Endodermal cell (in vitro differentiated cells): Measurements from ENCODE around the gene CD300E. TPM values are rescaled to one million over a fixed set of nuclear protein-coding genes. Genes with fewer than 3 reads are reported as not detected.

Source experiments
- DNase-seq: peaks from one replicate; pipeline ENCODE4 v3.0.0-alpha.2; 2017
- H3K27ac ChIP-seq: 2 replicates; pipeline ENCODE4 v1.5.1; 2013; ENCODE audit warnings: mild to moderate bottlenecking, low read depth, low read length, moderate library complexity
- H3K27me3 ChIP-seq: 2 replicates; pipeline ENCODE4 v1.6.1; 2013; ENCODE audit warnings: mild to moderate bottlenecking, low read length, moderate library complexity; ENCODE audit not compliant: insufficient read depth, control insufficient read depth, poor library complexity, severe bottlenecking
- H3K36me3 ChIP-seq: 2 replicates; pipeline ENCODE4 v1.7.0; 2013; ENCODE audit warnings: mild to moderate bottlenecking, low read length, moderate library complexity; ENCODE audit not compliant: control insufficient read depth, insufficient read depth
- H3K4me1 ChIP-seq: one replicate; pipeline ENCODE4 v1.7.0; 2013; ENCODE audit warnings: low read length; ENCODE audit not compliant: control insufficient read depth, insufficient read depth
- H3K4me3 ChIP-seq: 2 replicates; pipeline ENCODE4 v1.5.1; 2013; ENCODE audit warnings: mild to moderate bottlenecking, low read length, moderate library complexity
- H3K9ac ChIP-seq: 2 replicates; pipeline ENCODE4 v1.6.1; 2013; ENCODE audit warnings: mild to moderate bottlenecking, low read length, moderate library complexity; ENCODE audit not compliant: poor library complexity, severe bottlenecking; ENCODE audit errors: extremely low read depth
- H3K9me3 ChIP-seq: 2 replicates; pipeline ENCODE4 v1.6.1; 2013; ENCODE audit warnings: mild to moderate bottlenecking, low read length, moderate library complexity; ENCODE audit not compliant: control insufficient read depth
- H3K27ac Mint-ChIP-seq: 2 replicates; pipeline ENCODE4 v1.8.0; 2020; ENCODE audit warnings: mixed read lengths
- H3K27me3 Mint-ChIP-seq: 2 replicates; pipeline ENCODE4 v1.8.0; 2021; ENCODE audit warnings: mild to moderate bottlenecking, mixed read lengths; ENCODE audit not compliant: insufficient read depth
- H3K36me3 Mint-ChIP-seq: 2 replicates; pipeline ENCODE4 v1.8.0; 2020; ENCODE audit warnings: low read depth, mixed read lengths
- H3K4me1 Mint-ChIP-seq: 2 replicates; pipeline ENCODE4 v1.8.0; 2020; ENCODE audit warnings: mixed read lengths
- H3K4me3 Mint-ChIP-seq: 2 replicates; pipeline ENCODE4 v1.8.0; 2020; ENCODE audit warnings: mild to moderate bottlenecking, moderate library complexity, mixed read lengths
- H3K9me3 Mint-ChIP-seq: 2 replicates; pipeline ENCODE4 v1.8.0; 2020; ENCODE audit warnings: mild to moderate bottlenecking, mixed read lengths
- CTCF ChIP-seq: fragments of 200-600 bp; sonication (generic); conservative IDR thresholded peaks from 2 replicates; pipeline ENCODE4 v1.5.0; 2021; ENCODE audit warnings: antibody characterized with exemption, mild to moderate bottlenecking
- WGBS, 2 experiments: methylation state at CpG; one replicate each; pipeline versions ENCODE4 v1.1.5 to v1.1.7; 2013; ENCODE audit warnings: missing lambda C conversion rate in 2 of 2, mixed read lengths in 1 of 2; ENCODE audit not compliant: insufficient coverage in 1 of 2, insufficient read length in 1 of 2; 5-methylcytosine and 5-hydroxymethylcytosine counted together
- total RNA-seq, 2 donors: library from RNA; stranded (reverse); fragmentation: NEBNext Ultra II Directional in 1 of 2; extraction: Animal tissue kit (Norgen Biotek cat#: 25700) in 1 of 2; gene quantifications; 2 replicates in 1 of 2; 3 replicates in 1 of 2; pipeline ENCODE4 v1.2.1, GENCODE V29; 2021

The CD300E gene
- total RNA-seq, 2 donors from 2014 or later: 0.75 to 1.5 TPM

- Mint-ChIP-seq H3K27ac (no peak overlapping the region), H3K9me3 (no peaks in the 10 kb centered on the region), H3K4me3 (no peak overlapping the region), H3K4me1 (peaks cover 10% of the 10 kb centered on the region), H3K27me3 (peaks cover 19% of the 10 kb centered on the region), H3K36me3 (no peaks in the 10 kb centered on the region)
- no peak overlapping the region for H3K27ac ChIP-seq
- no peak for DNase-seq
- peak; percentile 42 for TF ChIP-seq CTCF
- H3K9me3 ChIP-seq: no peaks in the 10 kb centered on the region
- no peak overlapping the region for H3K4me3 ChIP-seq
- no peaks in the 10 kb centered on the region for H3K4me1 ChIP-seq
- no peaks in the 10 kb centered on the region for H3K36me3 ChIP-seq
- H3K9ac ChIP-seq: no peak overlapping the region
- 81 to 84% methylated on average over 7 to 8 of the region's 8 CpGs for WGBS, 2 experiments
- peaks cover 2% of the 10 kb centered on the region for H3K27me3 ChIP-seq
Observed at GRCh38 chr17:74597069-74597790, 26.3 kb downstream of the CD300E start.

GRCh38 chr17:74595037-74595750, 28.3 kb downstream of the CD300E start:
- Mint-ChIP-seq H3K4me1 (peaks cover 10% of the 10 kb centered on the region), H3K9me3 (no peaks in the 10 kb centered on the region), H3K4me3 (no peak overlapping the region), H3K27ac (no peak overlapping the region), H3K36me3 (no peaks in the 10 kb centered on the region), H3K27me3 (peaks cover 22% of the 10 kb centered on the region)
- H3K4me1 ChIP-seq: no peaks in the 10 kb centered on the region
- no peak for TF ChIP-seq CTCF
- no peaks in the 10 kb centered on the region for H3K9me3 ChIP-seq
- WGBS, 2 experiments: 79 to 84% methylated on average over 6 of the region's 6 CpGs
- no peak overlapping the region for H3K9ac ChIP-seq
- no peaks in the 10 kb centered on the region for H3K36me3 ChIP-seq
- no peak for DNase-seq
- peaks cover 4% of the 10 kb centered on the region for H3K27me3 ChIP-seq
- H3K27ac ChIP-seq: no peak overlapping the region
- H3K4me3 ChIP-seq: no peak overlapping the region

- H3K36me3 Mint-ChIP-seq: no peaks in the 10 kb centered on the region
- H3K4me1 ChIP-seq: no peaks in the 10 kb centered on the region
- H3K27me3 ChIP-seq: peaks cover 4% of the 10 kb centered on the region
- no peak for TF ChIP-seq CTCF
- H3K27me3 Mint-ChIP-seq: peaks cover 27% of the 10 kb centered on the region
- no peak within 1 kb of the TSS for H3K27ac Mint-ChIP-seq
- no peaks in the 10 kb centered on the region for H3K9me3 ChIP-seq
- peaks cover 2% of the 10 kb centered on the region for H3K4me1 Mint-ChIP-seq
- no peak within 1 kb of the TSS for H3K9ac ChIP-seq
- H3K4me3 Mint-ChIP-seq: no peak within 1 kb of the TSS
- 89% methylated on average over 8 to 14 of the region's 14 CpGs for WGBS, 2 experiments
- H3K4me3 ChIP-seq: no peak within 1 kb of the TSS
- no peak within 1 kb of the TSS for H3K27ac ChIP-seq
- no peaks in the 10 kb centered on the region for H3K36me3 ChIP-seq
- no peak for DNase-seq
- H3K9me3 Mint-ChIP-seq: no peaks in the 10 kb centered on the region
Observed at GRCh38 chr17:74592087-74592990, 31.2 kb downstream of the CD300E start, which contains the start of gene CD300LD. Gene CD300LD, minus strand, starts transcription at chr17:74592283. Its CDS starts 81 bp downstream, at chr17:74592202.
